Activated CD8-positive, alpha-beta memory T cell treated with anti-CD3 and anti-CD28 coated beads, Interleukin-2, amount 50 U/mL, for 1 hour (primary cell): ENCODE results near the gene MED20.
"Not testable (repeated sequence)": the region's sequence is repeated elsewhere in the genome, so short reads cannot be mapped to it uniquely, and the experiment has no call there.

ENCODE experiments used
- DNase-seq: peaks from one replicate; pipeline ENCODE4 v3.0.0-alpha.2; 2020; ENCODE audit errors: extremely low read depth

Gene MED20, protein sequence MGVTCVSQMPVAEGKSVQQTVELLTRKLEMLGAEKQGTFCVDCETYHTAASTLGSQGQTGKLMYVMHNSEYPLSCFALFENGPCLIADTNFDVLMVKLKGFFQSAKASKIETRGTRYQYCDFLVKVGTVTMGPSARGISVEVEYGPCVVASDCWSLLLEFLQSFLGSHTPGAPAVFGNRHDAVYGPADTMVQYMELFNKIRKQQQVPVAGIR

DNA sequence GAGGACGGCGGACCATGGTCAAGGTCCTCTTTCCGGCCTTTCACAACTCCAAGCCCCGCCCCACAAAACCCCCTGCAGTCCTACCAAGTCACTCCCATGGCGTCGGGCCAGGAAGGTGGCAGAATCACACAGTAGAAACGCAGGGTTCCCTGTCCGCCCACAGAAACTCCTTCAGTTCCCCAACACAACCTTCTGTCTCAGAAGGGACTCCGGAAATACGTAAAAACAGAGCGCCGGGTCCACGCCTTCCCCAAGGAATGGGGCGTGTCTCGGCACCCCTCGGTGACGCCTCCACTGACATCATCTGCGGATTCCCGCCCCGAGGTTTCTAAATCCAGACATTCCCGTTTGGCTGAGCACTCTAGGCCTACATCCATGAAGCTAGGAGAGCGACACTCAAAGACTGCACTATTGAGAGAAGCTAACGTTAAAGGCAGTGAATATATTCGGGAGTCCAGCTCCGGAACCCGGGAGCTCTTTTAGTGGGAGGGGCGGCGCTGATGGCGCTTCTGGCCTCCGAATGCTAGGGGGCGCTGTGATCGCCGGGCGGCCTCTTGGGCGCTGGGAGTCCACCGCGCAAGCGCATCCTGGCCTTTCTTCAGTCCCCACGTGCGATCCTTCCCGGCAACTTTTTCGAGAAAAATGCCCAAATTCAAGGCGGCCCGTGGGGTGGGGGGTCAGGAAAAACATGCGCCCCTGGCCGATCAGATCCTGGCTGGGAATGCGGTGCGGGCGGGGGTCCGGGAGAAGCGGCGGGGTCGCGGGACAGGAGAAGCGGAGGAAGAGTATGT lies at the start of gene MED20, which contains the start of gene BYSL:
TSS of gene MED20 (minus strand) at position 219 of the 791 bp plus-strand sequence. CDS start at position 98, 121 bp downstream.
TSS of gene BYSL (plus strand) at position 579 of the 791 bp plus-strand sequence. CDS start at position 643, 64 bp downstream.
- peak; percentile 81 for DNase-seq

DNA sequence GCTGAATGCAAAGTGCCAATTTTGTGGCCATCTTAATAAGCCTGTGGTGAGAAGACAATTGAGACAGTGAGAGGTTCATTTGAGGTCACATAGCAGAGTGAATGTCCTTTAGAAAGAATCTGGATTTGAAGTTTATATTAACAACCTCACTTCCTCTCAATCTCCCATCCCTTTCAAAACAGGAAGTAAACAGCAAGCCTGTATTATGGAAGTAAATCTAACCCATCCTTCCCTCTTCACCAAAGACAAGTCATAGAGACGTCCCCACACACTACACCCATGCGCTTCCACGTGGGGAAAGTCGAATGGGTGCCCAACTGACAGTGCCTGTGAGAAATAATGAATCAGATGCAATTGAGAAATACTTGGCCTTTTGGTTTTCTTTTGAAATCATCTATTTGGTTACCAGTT lies 49.5 kb upstream of the MED20 start:
- DNase-seq = no peak

DNA sequence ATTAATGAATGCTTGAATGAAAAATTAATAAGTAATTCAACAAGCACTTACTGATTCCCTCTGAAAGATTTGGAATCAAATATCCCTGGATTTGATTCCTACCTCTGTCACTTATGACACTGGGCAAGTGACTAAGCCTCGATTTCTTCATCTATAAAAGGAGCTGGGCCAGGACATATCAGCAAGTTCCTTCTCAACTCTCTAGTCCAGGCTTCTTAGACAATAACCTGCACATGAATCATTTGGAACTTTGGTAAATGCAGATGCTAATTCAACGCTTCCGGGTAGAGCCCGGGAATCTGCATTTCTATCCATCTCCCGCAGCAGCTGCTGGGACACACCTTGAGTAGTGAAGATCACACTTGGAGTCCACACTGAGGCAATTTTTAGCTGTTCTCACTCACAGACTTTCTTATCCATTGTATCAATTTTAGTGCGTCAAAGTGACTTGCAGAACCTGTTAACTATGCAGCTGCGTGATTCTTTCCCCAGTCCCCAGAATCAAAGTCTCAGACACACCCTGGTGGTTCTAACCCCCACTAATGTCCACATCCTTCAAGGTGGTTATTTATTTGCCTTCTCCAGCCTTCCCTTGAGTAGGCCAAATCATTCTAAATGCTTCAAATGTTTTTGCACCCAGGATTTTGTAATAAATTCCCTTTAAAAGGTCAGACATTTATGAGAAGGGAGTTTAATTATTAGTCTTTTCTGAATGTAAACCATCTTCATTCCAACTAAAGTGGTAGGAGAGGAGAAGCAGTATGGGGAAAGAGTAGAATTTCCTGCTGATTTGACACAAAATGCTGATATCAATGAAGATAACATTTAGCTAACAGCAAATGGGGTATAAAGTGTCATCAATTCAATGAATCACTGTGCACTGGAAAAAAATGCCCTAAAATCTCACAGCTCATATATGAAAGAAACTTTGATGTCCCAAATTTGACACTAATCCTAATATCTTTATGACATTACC lies 46.7 kb upstream of the MED20 start:
- no peak for DNase-seq

DNA sequence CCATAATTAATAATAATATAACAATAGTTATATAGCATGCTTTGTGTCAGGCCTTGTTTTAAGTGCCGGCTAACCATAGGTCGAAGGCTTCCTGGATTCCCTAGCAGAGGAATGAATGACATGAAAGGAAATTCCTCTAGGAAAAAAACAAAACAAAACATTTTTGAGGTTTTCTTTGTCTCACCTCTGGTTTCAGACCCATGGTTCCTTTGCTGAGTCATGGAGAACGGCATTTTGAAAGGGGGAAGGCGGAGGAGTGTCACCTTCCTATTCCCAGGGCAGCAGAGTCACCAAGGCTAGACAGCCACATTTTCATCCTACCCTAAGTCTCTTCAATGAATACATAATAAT lies 46.0 kb upstream of the MED20 start:
- no peak for DNase-seq

DNA sequence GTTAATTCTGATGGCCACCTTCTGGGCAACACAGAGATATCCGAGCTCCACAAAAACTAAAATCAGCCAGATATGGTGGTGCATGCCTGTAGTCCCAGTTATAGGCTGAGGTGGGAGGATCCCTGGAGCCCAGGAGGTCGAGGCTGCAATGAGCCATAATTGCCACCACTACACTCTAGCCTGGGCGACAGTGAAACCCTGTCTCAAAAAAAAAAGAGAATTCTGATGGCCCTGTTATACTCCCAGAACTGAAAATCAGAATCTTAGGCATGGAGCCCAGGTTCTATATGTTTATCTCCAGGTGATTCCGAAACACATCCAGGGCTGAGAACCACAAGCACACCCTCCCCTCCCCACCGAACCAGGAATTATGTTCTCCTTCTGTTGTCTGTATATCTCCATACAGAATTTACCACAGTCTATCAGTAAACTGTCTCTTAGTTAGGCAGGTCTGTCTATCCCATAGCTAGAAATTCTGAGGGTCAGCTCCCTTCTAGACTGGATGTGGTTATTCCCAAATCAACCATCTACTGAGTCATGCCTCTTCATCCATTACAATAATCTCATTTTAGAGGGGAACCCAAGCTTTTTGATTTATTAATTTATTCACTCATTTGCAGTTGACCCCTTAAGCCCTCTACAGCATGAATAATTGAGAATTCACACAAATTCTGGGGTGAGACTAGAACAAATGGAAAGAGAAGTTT lies 45.4 kb upstream of the MED20 start:
- DNase-seq = no peak

DNA sequence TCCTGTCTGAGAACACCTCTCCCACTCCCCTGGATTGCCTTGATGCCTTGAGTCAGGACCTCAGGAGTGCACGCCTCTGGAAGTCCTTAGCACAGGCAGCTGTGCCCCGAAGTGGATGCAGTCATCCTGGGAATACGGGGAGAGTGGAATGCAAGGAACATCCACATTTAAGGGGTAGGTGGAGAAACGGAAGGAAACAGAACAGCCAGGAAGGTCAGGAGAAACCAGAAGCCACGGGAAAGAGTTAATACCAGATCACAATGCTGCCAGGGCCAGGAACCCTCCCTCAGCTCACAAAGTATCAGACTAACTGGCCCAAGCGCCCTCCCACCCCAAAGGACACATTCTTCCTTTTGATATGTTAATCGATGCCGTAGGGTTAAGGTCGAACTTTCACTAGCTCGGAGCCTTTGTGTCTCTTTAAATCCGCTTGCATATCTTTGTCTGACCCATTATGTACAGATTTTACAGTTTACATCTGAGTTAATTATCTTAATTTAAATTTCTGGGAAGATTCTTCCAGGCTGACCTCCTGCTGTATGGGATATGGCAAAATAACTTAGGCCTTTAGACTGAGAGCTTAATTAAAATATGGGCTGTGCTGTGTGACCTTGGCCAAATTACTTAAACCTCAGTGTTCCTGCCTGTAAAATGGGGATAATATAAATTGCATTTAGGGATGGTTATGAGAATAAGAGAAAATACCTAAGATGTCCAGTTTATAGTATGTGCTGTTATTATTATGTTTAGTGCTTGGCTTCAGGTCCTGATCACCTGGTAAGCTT lies 44.7 kb upstream of the MED20 start:
- DNase-seq = no peak

DNA sequence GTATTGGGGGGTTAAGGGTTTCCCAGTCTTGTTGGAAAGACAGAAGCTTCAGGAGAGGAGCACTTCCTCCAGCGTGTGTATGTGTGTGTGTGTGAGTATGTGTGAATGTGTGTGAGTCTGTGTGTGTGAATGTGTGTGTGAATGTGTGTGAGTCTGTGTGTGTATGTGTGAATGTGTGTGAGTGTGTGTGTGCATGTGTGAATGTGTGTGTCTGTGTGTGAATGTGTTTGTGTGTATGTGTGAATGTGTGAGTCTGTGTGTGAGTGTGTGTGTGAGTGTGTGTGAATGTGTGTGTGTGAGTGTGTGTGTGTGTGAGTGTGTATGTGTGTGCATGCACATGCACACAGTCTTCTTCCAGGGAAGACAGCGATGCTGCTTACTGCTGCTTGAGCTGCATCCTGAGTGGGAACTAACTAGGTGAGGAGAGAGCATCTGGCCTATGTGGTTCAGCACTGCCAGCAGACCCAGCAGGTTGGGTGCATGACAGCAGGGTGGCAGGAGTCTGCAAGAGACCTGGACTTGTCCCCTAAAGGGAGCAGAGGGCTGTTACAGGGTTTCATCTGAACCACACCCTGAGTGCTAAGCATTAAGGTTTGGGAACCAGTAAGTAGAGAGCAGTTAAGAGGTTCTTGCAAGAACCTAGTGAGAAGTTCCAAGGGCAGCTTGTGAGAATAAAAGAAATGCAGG lies 43.4 kb upstream of the MED20 start:
- DNase-seq = no peak

DNA sequence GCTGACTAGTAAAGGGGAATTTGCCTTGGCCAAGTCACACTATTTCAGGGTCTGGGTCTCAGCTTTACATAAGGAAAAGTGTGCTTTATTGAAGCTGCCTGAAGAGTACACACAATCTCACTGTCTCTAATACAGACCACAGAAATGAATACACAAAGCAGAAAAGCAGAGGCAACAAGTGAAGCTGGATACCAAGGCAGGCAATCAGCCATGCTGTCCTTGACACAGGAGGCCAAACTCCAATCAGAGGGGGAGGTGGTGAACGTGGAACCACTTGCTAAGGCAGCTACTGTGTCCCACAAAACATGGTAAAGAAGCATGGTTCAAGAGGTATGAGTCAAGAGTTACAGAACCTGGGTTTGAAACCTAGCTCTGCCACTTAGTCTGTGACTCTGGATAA lies 42.4 kb upstream of the MED20 start:
- no peak for DNase-seq

DNA sequence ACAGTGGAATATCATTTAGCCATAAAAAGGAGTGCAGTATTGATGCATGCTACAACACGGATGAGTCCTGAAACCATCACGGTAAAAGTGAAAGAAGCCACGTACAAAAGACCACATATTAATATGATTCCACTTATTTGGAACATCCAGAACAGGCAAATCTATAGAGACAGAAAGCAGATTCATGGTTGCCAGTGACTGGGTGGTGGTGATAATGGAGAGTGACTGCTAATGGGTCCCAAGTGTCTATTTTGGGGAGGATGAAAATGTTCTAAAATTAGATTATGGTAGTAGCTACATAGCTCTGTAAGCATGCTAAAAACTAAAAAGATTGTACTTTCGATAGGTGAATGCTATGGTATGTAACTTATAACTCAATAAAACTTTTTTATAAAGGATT lies 39.1 kb upstream of the MED20 start:
- DNase-seq = no peak

DNA sequence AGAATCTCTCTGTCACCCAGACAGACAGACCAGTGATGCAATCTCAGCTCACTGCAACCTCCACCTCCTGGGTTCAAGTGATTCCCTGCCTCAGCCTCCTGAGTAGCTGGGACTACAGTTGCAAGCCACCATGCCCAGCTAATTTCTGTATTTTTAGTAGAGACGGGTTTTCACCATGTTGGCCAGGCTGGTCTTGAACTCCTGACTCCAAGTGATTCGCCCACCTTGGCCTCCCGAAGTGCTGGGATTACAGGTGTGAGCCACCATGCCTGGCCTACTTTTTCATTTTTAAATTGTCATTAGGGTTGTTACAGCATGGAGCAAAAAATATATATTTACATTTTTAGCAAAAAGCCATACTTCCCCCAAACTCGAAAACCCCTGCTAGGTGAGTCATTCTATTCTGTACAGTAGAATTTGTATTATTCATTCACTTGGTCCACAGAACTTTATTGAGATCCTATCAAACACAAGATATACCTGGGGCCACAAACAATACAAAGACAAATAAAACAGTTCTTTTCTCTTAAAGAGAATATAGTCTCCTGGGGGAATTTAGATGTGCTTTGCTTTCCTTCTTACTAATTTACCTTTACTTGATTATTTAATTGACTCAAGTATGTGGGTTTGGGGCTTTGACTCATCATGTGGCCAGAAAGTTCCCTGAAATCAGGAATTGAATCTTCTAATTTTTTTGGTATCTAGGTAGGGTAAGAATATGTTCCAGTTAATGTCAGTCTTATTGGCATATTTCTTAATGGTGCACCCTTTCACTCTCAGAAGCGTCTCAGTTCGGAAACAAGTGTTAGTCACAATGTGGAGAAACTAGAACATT lies 37.3 kb upstream of the MED20 start:
- no peak for DNase-seq

DNA sequence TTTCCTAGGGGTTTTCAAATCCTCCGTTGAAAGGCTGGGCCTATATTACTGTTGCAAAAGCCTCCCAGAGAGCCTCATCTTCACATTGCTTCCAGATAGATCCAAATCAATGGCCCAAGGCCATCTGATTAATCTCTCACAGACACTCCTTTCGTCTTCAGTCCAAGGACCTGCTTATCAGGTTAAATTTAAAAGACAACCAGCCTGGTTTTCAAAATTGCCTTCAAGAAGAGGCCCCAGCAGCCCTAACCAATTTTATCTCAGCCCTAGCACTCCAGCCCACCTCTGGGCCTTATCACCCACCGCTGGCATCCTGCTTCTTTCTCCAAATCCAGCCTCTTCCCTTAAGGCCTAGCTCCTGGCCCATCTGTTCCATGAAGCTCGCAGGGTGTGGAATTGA lies 36.2 kb upstream of the MED20 start:
- DNase-seq = no peak

DNA sequence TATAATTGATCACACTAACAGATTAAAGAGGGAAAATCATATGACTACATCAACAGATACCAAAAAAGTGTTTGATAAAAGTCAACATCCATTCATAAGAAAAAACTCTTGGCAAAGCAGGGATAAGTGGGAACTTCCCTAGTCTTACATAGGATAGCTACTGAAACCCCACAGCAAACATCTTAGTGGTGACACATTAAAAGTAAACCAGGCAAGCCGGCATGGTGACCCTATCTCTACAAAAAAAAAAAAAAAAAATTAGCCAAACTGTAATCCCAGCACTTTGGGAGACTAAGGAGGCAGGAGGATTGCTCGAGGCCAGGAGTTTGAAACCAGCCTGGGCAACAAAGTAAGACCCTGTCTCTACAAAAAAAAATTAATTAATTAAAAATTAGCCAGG lies 34.5 kb upstream of the MED20 start:
- DNase-seq = no peak

DNA sequence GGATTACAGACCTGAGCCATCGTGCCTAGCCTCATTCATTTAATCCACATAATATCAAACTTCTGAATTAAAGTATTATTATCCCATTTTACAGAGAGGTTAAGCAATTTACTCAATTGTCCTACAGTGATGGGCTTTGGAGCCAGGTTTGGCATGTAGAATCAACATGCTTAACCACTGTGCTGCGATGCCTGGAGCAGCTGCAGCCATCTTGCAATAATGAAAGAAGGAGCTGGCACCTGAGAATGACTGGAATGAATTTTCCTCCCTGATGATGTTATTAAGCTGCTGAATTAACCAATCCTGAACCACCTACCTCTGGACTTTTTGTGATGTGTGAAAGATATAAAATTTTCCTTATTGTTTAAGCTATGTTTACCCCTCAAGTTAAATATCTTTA lies 33.7 kb upstream of the MED20 start:
- no peak for DNase-seq

DNA sequence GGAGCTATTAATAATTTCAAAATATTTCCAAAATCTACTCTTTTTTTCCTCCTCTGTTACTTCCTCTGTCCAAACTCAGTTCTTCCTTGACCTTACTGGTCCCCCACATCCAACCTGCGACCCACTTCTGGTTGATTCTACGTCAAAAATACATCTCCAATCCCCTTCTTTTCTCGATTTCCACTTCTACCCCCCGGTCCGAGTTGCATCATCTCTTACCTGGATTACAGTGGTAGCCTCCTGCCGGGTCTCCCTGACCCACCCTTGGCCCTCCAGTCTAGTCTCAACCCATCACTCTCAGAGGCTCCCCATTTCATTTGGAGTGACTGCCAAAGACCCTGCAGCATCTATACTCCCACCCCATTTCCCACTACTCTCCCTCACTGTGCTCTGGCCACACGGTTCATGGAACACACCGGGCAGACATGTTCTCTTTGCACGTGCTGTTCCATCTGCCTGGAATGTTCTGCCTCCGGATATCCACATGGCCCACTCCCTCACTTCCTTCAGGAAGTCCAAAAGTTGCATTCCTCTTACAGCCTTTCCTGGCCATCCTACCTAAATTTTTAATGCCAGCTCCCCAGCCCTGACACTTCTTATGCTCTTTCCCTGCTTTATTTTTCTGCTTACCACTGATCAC lies 26.8 kb upstream of the MED20 start:
- no peak for DNase-seq

DNA sequence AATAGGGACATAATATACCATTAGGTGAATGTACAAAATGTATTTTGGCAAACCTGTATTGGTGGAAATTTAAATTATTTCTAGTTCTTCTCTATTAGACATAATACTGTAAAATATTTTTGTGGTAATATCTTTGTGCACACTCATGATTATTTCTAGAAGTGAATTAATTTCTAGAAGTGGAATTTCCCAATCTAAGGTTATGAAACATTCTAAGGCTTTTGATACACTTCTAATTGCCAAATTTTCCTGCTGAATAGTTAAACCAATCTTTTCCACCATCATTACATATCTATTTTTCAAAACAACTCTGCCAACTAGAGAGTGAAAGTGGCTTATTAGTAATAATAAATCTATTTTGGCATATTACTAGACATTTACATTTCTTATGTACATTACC lies 22.5 kb upstream of the MED20 start:
- no peak for DNase-seq

DNA sequence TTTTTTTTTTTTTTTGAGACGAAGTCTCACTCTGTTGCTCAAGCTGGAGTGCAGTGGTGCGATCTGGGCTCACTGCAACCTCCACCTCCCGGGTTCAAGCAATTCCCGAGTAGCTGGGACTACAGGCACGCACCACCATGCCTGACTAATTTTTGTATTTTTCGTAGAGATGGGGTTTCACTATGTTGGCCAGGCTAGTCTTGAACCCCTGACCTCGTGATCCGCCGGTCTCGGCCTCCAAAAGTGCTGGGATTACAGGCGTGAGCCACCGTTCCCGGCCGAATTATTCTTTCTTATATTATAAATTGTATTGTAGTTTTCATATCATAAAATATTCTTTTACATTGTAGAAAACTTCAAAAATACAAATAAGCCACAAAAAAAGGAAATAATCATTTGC lies 21.9 kb upstream of the MED20 start:
- DNase-seq = not testable (repeated sequence)

DNA sequence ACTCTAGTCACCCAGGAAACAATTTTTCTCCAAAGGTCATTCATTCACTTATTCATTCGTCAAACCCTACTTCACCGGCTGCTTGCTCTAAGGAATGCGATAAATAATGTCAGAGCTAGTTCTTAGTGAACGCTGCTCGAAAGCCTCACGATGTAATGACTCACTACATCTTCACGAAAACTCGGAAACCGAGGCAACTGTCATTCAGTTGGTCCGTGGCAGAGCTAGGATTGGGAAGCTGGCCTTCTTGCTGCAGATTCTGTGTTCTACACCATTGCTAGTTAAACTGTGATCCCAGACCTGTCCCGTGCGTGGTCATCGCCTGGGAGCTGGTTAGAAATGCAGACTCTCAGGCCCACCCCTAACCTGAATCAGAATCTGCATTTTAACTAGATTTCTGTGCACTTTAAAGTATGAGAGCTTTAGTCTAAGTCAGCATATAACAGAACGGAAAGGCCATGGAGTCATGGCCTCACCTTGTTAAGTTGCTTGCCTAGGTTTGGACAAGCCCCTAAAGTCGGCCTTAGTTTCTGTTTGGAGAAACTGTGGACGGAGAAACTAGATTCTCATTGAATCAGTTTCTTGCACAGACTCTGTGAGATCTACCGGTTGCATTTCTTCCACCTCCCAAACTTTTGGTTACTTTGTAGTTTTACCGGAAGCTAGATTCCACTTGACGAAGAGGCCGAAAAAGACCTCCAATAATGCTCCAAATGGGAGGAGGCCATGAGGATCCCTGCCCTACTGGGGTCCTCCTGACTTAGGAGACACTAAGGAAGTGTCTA lies 21.3 kb upstream of the MED20 start:
- no peak for DNase-seq
